Colonic mucosa (tissue), 4 donors: ENCODE data around the gene GPR180. TPM values are rescaled to one million over a fixed set of nuclear protein-coding genes. Genes with fewer than 3 reads are reported as not detected.
"Not testable (repeated sequence)": the region's sequence is repeated elsewhere in the genome, so short reads cannot be mapped to it uniquely, and the experiment has no call there.

ENCODE experiments used
- DNase-seq: peaks from one replicate; pipeline ENCODE4 v3.0.0-alpha.2; 2020
- H3K27ac ChIP-seq: fragments of 200-600 bp; one replicate; pipeline ENCODE4 v1.8.0; 2021
- H3K27me3 ChIP-seq: fragments of 200-600 bp; one replicate; pipeline ENCODE4 v1.8.0; 2021
- H3K36me3 ChIP-seq: fragments of 200-600 bp; one replicate; pipeline ENCODE4 v1.8.0; 2021
- H3K4me1 ChIP-seq: fragments of 200-600 bp; one replicate; pipeline ENCODE4 v1.8.0; 2021; ENCODE audit warnings: mild to moderate bottlenecking
- H3K4me3 ChIP-seq: fragments of 200-600 bp; one replicate; pipeline ENCODE4 v1.8.0; 2021
- H3K9ac ChIP-seq, 2 donors: one replicate each; pipeline ENCODE4 v1.7.0; 2013; ENCODE audit warnings: control low read depth in 2 of 2, low read depth in 2 of 2, low read length in 2 of 2
- H3K9me3 ChIP-seq: fragments of 200-600 bp; one replicate; pipeline ENCODE4 v1.8.0; 2021
- intact Hi-C: fragments of 100-400 bp; cut with DNase I; formaldehyde crosslinking; loops from one replicate; pipeline ENCODE4 v1.14.1; 2022
- total RNA-seq, 2 donors: library from RNA; stranded (reverse); fragmentation: NEBNext Ultra II Directional in 1 of 2; extraction: Animal tissue kit (Norgen Biotek cat#: 25700) in 1 of 2; gene quantifications; one replicate each; pipeline ENCODE4 v1.2.1, GENCODE V29; 2021
- TF ChIP-seq, protein P1 (sequence below): fragments of 200-600 bp; IDR thresholded peaks from one replicate; pipeline ENCODE4 v1.8.0; 2022; ENCODE audit warnings: antibody characterized with exemption, mild to moderate bottlenecking
- donor health status: healthy.
- donor health status: DM: no; HTN: no; CAD: no.
- donor health status: DM: no; HTN: no; CAD: no.

The GPR180 gene
- total RNA-seq, 2 donors from 2014 or later = 3.2 to 5.9 TPM

DNA sequence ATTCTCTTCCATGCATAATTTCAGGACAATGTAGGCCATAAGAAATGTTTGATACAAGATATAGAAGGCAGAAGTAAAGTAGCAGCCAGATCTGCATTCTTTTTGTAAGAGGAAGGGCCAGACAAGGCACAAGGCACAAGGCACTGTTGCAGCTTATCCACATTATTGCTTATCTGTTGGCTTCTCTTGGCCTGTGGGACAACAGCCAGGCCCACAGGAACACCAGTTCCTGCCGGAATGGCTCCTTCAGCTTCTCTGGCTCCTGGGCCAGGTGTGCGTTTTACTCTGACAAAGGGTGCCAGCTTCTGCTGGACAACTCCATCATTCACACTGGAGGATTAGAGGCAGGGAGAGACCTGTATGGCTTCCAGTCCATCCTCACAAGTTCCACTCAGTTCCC lies 29.2 kb downstream of the GPR180 start:
- no peaks in the 10 kb centered on the region for H3K9me3 ChIP-seq
- intact Hi-C loops = no loop called here
- H3K4me1 ChIP-seq = no peaks in the 10 kb centered on the region
- H3K36me3 ChIP-seq = no peaks in the 10 kb centered on the region
- H3K27me3 ChIP-seq = no peaks in the 10 kb centered on the region
- H3K27ac ChIP-seq = no peak overlapping the region
- DNase-seq = no peak
- H3K4me3 ChIP-seq = no peak overlapping the region
- no peak overlapping the region for H3K9ac ChIP-seq
- TF ChIP-seq, protein P1, sequence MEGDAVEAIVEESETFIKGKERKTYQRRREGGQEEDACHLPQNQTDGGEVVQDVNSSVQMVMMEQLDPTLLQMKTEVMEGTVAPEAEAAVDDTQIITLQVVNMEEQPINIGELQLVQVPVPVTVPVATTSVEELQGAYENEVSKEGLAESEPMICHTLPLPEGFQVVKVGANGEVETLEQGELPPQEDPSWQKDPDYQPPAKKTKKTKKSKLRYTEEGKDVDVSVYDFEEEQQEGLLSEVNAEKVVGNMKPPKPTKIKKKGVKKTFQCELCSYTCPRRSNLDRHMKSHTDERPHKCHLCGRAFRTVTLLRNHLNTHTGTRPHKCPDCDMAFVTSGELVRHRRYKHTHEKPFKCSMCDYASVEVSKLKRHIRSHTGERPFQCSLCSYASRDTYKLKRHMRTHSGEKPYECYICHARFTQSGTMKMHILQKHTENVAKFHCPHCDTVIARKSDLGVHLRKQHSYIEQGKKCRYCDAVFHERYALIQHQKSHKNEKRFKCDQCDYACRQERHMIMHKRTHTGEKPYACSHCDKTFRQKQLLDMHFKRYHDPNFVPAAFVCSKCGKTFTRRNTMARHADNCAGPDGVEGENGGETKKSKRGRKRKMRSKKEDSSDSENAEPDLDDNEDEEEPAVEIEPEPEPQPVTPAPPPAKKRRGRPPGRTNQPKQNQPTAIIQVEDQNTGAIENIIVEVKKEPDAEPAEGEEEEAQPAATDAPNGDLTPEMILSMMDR = no peak

DNA sequence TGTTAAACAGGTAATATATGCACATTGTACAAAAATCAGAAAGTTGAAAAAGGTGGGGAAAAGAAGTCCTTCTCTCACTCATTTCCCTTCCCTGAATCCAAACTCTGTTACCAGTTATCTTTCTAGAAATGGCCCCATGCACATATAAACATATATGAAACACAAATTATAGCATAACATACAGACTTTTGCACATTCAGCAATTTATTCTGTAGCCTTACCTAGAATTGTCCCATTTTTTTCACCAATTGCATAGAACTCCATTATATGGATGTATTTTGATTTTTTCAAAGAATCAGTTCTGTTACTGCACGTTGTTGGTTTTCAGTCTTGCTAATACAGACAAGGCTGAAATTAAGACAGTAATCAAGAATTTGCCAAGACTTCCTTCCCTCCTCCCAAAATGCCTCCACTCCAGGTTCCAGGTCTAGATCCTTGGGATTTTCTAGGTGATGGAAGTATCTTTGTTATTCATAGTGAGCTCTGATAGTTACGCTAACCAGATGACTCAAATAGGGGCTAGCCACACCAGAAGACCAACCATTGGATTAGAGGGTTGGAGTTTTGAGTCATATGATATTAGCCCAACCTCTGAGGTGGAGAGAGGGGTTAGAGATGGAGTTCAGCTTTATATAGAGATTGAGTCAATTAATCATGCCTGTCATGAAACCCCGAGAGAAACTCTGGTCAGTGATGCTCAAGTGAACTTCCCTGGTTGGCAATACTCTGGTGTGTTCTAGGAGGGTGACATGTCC lies 30.7 kb downstream of the GPR180 start:
- intact Hi-C loops = no loop called here
- TF ChIP-seq, protein P1 = no peak
- no peaks in the 10 kb centered on the region for H3K27me3 ChIP-seq
- H3K27ac ChIP-seq = no peak overlapping the region
- H3K9ac ChIP-seq = no peak overlapping the region
- no peaks in the 10 kb centered on the region for H3K36me3 ChIP-seq
- no peaks in the 10 kb centered on the region for H3K9me3 ChIP-seq
- H3K4me3 ChIP-seq = no peak overlapping the region
- DNase-seq = no peak
- H3K4me1 ChIP-seq = no peaks in the 10 kb centered on the region

DNA sequence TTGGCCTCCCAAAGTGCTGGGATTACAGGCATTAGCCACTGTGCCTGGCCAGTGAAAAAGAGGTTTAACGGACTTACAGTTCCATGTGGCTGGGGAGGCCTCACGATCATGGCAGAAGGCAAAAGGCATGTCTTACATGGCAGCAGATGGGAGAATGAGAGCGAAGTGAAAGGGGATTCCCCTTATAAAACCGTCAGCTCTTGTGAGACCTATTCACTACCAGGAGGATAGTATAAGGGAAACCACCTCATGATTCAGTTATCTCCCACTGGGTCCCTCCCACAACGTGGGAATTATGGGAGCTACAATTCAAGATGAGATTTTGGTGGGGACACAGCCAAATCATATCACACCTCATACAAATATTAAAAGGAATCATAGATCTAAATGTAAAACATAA lies 34.4 kb downstream of the GPR180 start:
- H3K27me3 ChIP-seq = not testable (repeated sequence)

DNA sequence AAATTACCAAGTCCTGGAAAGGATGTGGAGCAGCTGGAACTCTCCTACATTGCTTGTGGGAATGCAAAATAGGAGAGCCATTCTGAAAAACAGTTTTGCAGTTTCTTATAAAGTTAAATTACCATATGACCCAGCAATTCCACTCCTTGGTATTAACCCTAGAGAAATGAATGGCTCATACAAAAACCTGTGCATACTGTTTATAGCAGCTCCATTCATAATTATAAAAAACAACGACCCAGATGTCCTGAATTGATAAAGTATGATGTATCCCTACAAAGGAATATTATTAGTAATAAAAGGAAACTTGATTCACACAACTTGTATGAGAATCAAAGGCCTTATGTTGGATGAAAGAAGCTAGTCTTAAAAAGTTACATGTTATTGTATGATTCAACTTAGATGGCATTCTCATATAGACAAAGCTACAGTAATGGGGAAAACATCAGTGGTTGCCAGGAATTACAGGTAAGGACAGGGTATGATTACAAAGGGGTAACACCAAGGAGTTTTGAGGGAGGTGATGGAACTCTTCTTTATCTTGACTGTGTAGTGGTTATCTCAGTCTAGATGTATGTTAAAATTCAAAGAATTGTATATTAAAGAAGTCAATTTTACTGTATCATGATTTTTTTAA lies 35.4 kb downstream of the GPR180 start:
- Histone ChIP-seq H3K27me3 (no peaks in the 10 kb centered on the region), H3K9ac (no peak overlapping the region), H3K36me3 (no peaks in the 10 kb centered on the region), H3K4me3 (no peak overlapping the region), H3K4me1 (no peaks in the 10 kb centered on the region), H3K9me3 (no peaks in the 10 kb centered on the region), H3K27ac (no peak overlapping the region)
- DNase-seq = no peak
- TF ChIP-seq, protein P1 = no peak
- intact Hi-C loops = no loop called here

More for the DNA sequence above, 34.4 kb downstream of the GPR180 start:
- DNase-seq, H3K9me3 ChIP-seq, H3K27ac ChIP-seq, H3K4me3 ChIP-seq, H3K36me3 ChIP-seq, H3K4me1 ChIP-seq, intact Hi-C loops, H3K9ac ChIP-seq: not testable (repeated sequence)

DNA sequence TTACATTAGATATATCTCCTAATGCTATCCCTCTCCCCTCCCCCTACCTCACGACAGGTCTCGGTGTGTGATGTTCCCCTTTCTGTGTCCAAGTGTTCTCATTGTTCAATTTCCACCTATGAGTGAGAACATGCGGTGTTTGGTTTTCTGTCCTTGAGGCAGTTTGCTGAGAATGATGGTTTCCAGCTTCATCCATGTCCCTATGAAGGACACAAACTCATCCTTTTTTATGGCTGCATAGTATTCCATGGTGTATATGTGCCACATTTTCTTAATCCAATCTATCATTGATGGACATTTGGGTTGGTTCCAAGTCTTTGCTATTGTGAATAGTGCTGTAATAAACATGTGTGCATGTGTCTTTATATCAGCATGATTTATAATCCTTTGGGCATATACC lies 36.0 kb downstream of the GPR180 start:
- H3K27ac ChIP-seq, DNase-seq, H3K4me3 ChIP-seq, H3K36me3 ChIP-seq, intact Hi-C loops, H3K27me3 ChIP-seq, H3K4me1 ChIP-seq, H3K9me3 ChIP-seq, H3K9ac ChIP-seq: not testable (repeated sequence)

DNA sequence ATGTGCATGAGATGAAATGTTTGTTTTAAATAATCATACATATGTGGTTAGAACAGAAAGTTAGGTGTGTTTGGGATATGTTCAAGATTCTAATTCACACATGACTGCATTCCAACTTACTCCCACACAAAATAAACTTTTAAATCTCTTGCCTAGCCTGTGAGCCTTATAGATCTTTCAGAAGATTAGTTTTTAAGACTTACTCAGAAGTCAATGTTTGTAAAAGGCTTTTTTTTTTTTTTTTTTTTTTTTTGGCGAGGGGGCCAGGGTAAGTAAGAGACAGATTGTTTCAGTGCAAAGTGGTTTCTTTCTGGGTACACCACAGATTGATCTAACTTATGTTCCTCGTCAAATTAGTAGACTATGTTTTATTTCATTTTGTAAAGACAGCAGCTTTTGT lies 39.1 kb downstream of the GPR180 start:
- no peak overlapping the region for H3K9ac ChIP-seq
- no peak for DNase-seq

More for the DNA sequence above, 39.1 kb downstream of the GPR180 start:
- no peaks in the 10 kb centered on the region for H3K36me3 ChIP-seq
- TF ChIP-seq, protein P1 = no peak
- no peak overlapping the region for H3K4me3 ChIP-seq
- no peaks in the 10 kb centered on the region for H3K9me3 ChIP-seq
- no peak overlapping the region for H3K27ac ChIP-seq
- intact Hi-C loops = no loop called here
- H3K27me3 ChIP-seq = no peaks in the 10 kb centered on the region
- no peaks in the 10 kb centered on the region for H3K4me1 ChIP-seq
